IMR-90 (cell line): ENCODE measurements around the gene TNFAIP6. TPM values are rescaled to one million over a fixed set of nuclear protein-coding genes. Genes with fewer than 3 reads are reported as not detected.

ENCODE experiments used
- ATAC-seq: fragments of 200-7000 bp; cut with Tn5 transposase; 2 replicates; pipeline ENCODE4 v1.9.1; 2020; ENCODE audit warnings: low read depth, mild to moderate bottlenecking, moderate library complexity
- BruUV-seq: library from RNA; stranded (reverse); fragments of 400-500 nt; replicated peaks from 2 replicates; lab custom pipeline; 2021; lab: Mats Ljungman, UMichigan
- CTCF ChIA-PET: fragments of 300-600 bp; formaldehyde crosslinking; extraction: SDS; loops from one replicate; lab custom pipeline; 2021; ENCODE audit warnings: antibody characterized with exemption; lab: Yijun Ruan, JAX
- POLR2A ChIA-PET: fragments of 300-600 bp; sonication (Branson Sonifier 250); formaldehyde crosslinking; loops from one replicate; lab custom pipeline; 2022; ENCODE audit warnings: antibody characterized with exemption; ENCODE audit not compliant: unreplicated experiment; lab: Charles Lee
- DNase-seq: peaks from one replicate; pipeline ENCODE4 v3.0.0; 2013
- H2AFZ ChIP-seq: replicated peaks from 2 replicates; pipeline ENCODE3; 2013; ENCODE audit warnings: low read length, mild to moderate bottlenecking; ENCODE audit not compliant: poor library complexity
- H2AK5ac ChIP-seq: 2 replicates; pipeline ENCODE4 v1.6.1; 2013; ENCODE audit warnings: low read depth, low read length, inconsistent platforms
- H2AK9ac ChIP-seq: replicated peaks from 2 replicates; pipeline ENCODE3; 2013; ENCODE audit warnings: mild to moderate bottlenecking, low read depth, low read length, moderate library complexity; ENCODE audit not compliant: poor library complexity
- H2BK120ac ChIP-seq: 2 replicates; pipeline ENCODE4 v1.6.1; 2013; ENCODE audit warnings: low read depth, low read length, inconsistent platforms
- H2BK15ac ChIP-seq: 3 replicates; pipeline ENCODE4 v1.6.1; 2013; ENCODE audit warnings: low read depth, low read length, inconsistent platforms
- H2BK20ac ChIP-seq: 2 replicates; pipeline ENCODE4 v1.6.1; 2013; ENCODE audit warnings: low read depth, mild to moderate bottlenecking, inconsistent platforms, low read length, moderate library complexity
- H2BK5ac ChIP-seq: 2 replicates; pipeline ENCODE4 v1.6.1; 2013; ENCODE audit warnings: mild to moderate bottlenecking, low read depth, low read length, inconsistent platforms; ENCODE audit not compliant: poor library complexity, severe bottlenecking
- H3K14ac ChIP-seq: replicated peaks from 2 replicates; pipeline ENCODE4 v1.6.1; 2013; ENCODE audit warnings: low read depth, low read length, inconsistent platforms
- H3K18ac ChIP-seq: 2 replicates; pipeline ENCODE4 v1.6.1; 2013; ENCODE audit warnings: low read depth, low read length, control low read depth
- H3K23ac ChIP-seq: 2 replicates; pipeline ENCODE4 v1.6.1; 2013; ENCODE audit warnings: low read depth, low read length, inconsistent platforms
- H3K27ac ChIP-seq: 2 replicates; pipeline ENCODE4 v1.5.1; 2013; ENCODE audit warnings: mild to moderate bottlenecking, control low read depth, low read length; ENCODE audit not compliant: insufficient read depth
- H3K27me3 ChIP-seq: 2 replicates; pipeline ENCODE4 v1.6.1; 2013; ENCODE audit warnings: low read length; ENCODE audit not compliant: control insufficient read depth, insufficient read depth
- H3K36me3 ChIP-seq: 2 replicates; pipeline ENCODE4 v1.6.1; 2013; ENCODE audit warnings: low read length, mixed read lengths; ENCODE audit not compliant: control insufficient read depth, insufficient read depth
- H3K4ac ChIP-seq: 2 replicates; pipeline ENCODE4 v1.6.1; 2013; ENCODE audit warnings: low read depth, low read length, inconsistent platforms
- H3K4me1 ChIP-seq: 2 replicates; pipeline ENCODE4 v1.6.1; 2013; ENCODE audit warnings: low read length, mixed read lengths; ENCODE audit not compliant: control insufficient read depth, insufficient read depth
- H3K4me2 ChIP-seq: 2 replicates; pipeline ENCODE4 v1.6.1; 2013; ENCODE audit warnings: low read depth, mild to moderate bottlenecking, control low read depth, low read length, moderate library complexity
- H3K4me3 ChIP-seq: 2 replicates; pipeline ENCODE4 v1.5.1; 2013; ENCODE audit warnings: low read depth, mild to moderate bottlenecking, control low read depth, low read length, moderate library complexity; ENCODE audit not compliant: insufficient read depth
- H3K56ac ChIP-seq: 2 replicates; pipeline ENCODE4 v1.6.1; 2013; ENCODE audit warnings: low read length, inconsistent platforms; ENCODE audit not compliant: insufficient read depth; ENCODE audit errors: extremely low read depth
- H3K79me1 ChIP-seq, 2 experiments: 2 replicates each; pipeline ENCODE4 v1.6.1; 2013; ENCODE audit warnings: low read length in 2 of 2, inconsistent platforms in 1 of 2, low read depth in 1 of 2
- H3K9ac ChIP-seq: 2 replicates; pipeline ENCODE4 v1.6.1; 2013; ENCODE audit warnings: low read depth, low read length, control low read depth
- H3K9me1 ChIP-seq: 2 replicates; pipeline ENCODE4 v1.6.1; 2013; ENCODE audit warnings: low read length, inconsistent platforms; ENCODE audit not compliant: insufficient read depth
- H3K9me3 ChIP-seq: 2 replicates; pipeline ENCODE4 v1.6.1; 2013; ENCODE audit warnings: low read length; ENCODE audit not compliant: control insufficient read depth, insufficient read depth
- H4K20me1 ChIP-seq: 2 replicates; pipeline ENCODE4 v1.6.1; 2013; ENCODE audit warnings: low read length, inconsistent platforms; ENCODE audit not compliant: insufficient read depth
- H4K5ac ChIP-seq: 2 replicates; pipeline ENCODE4 v1.6.1; 2013; ENCODE audit warnings: mild to moderate bottlenecking, low read depth, low read length, control low read depth
- H4K8ac ChIP-seq, 2 experiments: 2 replicates each; pipeline ENCODE4 v1.6.1; 2013; ENCODE audit warnings: low read depth in 2 of 2, low read length in 2 of 2, control low read depth in 1 of 2, inconsistent platforms in 1 of 2
- H4K91ac ChIP-seq: 2 replicates; pipeline ENCODE4 v1.6.1; 2013; ENCODE audit warnings: low read depth, low read length, inconsistent platforms; ENCODE audit not compliant: insufficient read depth
- CEBPB ChIP-seq: IDR thresholded peaks from 2 replicates; pipeline ENCODE4 v1.6.1; 2012; ENCODE audit warnings: low read depth, low read length, improper control_type of control experiment
- CTCF ChIP-seq: conservative IDR thresholded peaks from 2 replicates; pipeline ENCODE4 v1.5.1; 2012; ENCODE audit warnings: mild to moderate bottlenecking, low read depth, low read length, improper control_type of control experiment
- MAFK ChIP-seq: IDR thresholded peaks from 2 replicates; pipeline ENCODE4 v1.6.1; 2012; ENCODE audit warnings: low read depth, low read length, improper control_type of control experiment
- MAZ ChIP-seq: IDR thresholded peaks from 2 replicates; pipeline ENCODE4 v1.6.1; 2012; ENCODE audit warnings: low read depth, mild to moderate bottlenecking, low read length, improper control_type of control experiment, moderate library complexity, borderline replicate concordance
- MXI1 ChIP-seq: IDR thresholded peaks from 2 replicates; pipeline ENCODE4 v1.6.1; 2012; ENCODE audit warnings: low read depth, mild to moderate bottlenecking, low read length, moderate library complexity, borderline replicate concordance
- NFE2L2 ChIP-seq: fragments of 150-350 bp; IDR thresholded peaks from 2 replicates; pipeline ENCODE4 v1.6.1; 2016; ENCODE audit warnings: low read depth, mild to moderate bottlenecking, low read length
- POLR2A ChIP-seq: IDR thresholded peaks from 2 replicates; pipeline ENCODE4 v1.6.1; 2012; ENCODE audit warnings: mild to moderate bottlenecking, low read depth, low read length
- RCOR1 ChIP-seq: IDR thresholded peaks from 2 replicates; pipeline ENCODE4 v1.6.1; 2012; ENCODE audit warnings: mild to moderate bottlenecking, low read length, improper control_type of control experiment; ENCODE audit not compliant: insufficient replicate concordance
- SMC3 ChIP-seq: fragments of 150-350 bp; IDR thresholded peaks from 2 replicates; pipeline ENCODE4 v1.6.1; 2016; ENCODE audit warnings: low read depth, mild to moderate bottlenecking, antibody characterized with exemption, low read length, moderate library complexity
- WGBS, 2 experiments: methylation state at CpG; one replicate each; pipeline versions ENCODE4 v1.1.5 to v1.1.7; 2013; ENCODE audit warnings: missing lambda C conversion rate in 2 of 2; ENCODE audit not compliant: insufficient read length in 1 of 2; ENCODE audit errors: extremely low coverage in 2 of 2; 5-methylcytosine and 5-hydroxymethylcytosine counted together
- dilution Hi-C: fragments of 300-500 bp; cut with HindIII; formaldehyde crosslinking; loops from one replicate; pipeline ENCODE4 v1.14.3; 2018; ENCODE audit warnings: low sequenced_read_pairs; ENCODE audit not compliant: unreplicated experiment
- in situ Hi-C: fragments of 300-500 bp; cut with MboI; formaldehyde crosslinking; loops from 3 replicates; pipeline ENCODE4 v1.14.3; 2019; ENCODE audit warnings: low sequenced_read_pairs, inconsistent platforms, mixed read lengths
- intact Hi-C: fragments of 100-400 bp; cut with micrococcal nuclease; formaldehyde crosslinking; loops from 2 replicates; pipeline ENCODE4 v1.10.0; 2022
- polyA plus RNA-seq, 3 experiments: library from polyadenylated mRNA; depleted of rRNA; stranded (reverse); fragments of >200 nt; gene quantifications; 2 replicates each; pipeline ENCODE4 v1.2.3, GENCODE V29; 2012; ENCODE audit warnings: low replicate concordance in 1 of 3
- total RNA-seq: library from RNA; depleted of rRNA; stranded (reverse); fragments of >200 nt; gene quantifications from 2 replicates; pipeline ENCODE4 v1.2.3, GENCODE V29; 2012
- TF ChIP-seq, protein P1 (sequence below): fragments of 150-350 bp; IDR thresholded peaks from 2 replicates; pipeline ENCODE4 v1.6.1; 2017; ENCODE audit warnings: mild to moderate bottlenecking, antibody characterized with exemption, low read length, low read depth

Gene TNFAIP6
- total and polyA plus RNA-seq, 2 of the 4 experiments (the other 2 are of a cell fraction) = 1.8 to 2.9 TPM

DNA sequence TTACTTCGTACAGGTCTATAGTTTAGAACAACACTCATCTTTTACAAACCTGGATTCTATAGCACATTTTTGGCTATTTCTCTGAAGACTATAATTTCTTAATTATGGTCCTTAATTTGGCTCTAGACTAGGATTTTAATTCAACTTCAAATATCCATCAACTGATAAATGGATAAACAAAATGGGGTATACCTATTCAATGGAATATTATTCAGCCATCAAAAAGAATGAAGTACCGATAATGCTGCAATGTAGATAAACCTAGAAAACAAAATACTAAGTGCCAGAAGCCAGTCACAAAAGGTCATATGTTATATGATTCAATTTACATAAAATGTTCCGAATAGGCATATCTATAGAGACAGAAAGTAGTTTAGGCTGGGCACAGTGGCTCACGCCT is 37.1 kb downstream of the TNFAIP6 start:
- Histone ChIP-seq H3K56ac (no peak overlapping the region), H3K4me2 (no peak overlapping the region), H2BK120ac (no peak overlapping the region), H3K79me1 (no peaks in the 10 kb centered on the region), H3K36me3 (no peaks in the 10 kb centered on the region), H3K14ac (no peak overlapping the region), H3K4me1 (no peaks in the 10 kb centered on the region), H3K4me3 (no peak overlapping the region), H3K27ac (no peak overlapping the region), H2AK5ac (no peak overlapping the region), H2BK15ac (no peak overlapping the region), H2BK20ac (no peak overlapping the region), H3K23ac (no peak overlapping the region), H2AK9ac (no peak overlapping the region), H3K18ac (no peak overlapping the region), H3K4ac (no peak overlapping the region), H2AFZ (no peak overlapping the region), H3K27me3 (no peaks in the 10 kb centered on the region), H4K5ac (no peak overlapping the region), H3K9me1 (no peaks in the 10 kb centered on the region), H4K91ac (no peak overlapping the region), H3K9me3 (peaks cover 5% of the 10 kb centered on the region; the same call in 1 of the 2 replicates), H4K8ac (no peak overlapping the region), H4K20me1 (no peaks in the 10 kb centered on the region), H2BK5ac (no peak overlapping the region), H3K9ac (no peak overlapping the region)
- in situ Hi-C loops (no loop called here), intact Hi-C loops (no loop called here), dilution Hi-C loops (no loop called here)
- no peak for DNase-seq
- ATAC-seq = no peak
- TF ChIP-seq MAFK = no peak
- TF ChIP-seq, protein P1, sequence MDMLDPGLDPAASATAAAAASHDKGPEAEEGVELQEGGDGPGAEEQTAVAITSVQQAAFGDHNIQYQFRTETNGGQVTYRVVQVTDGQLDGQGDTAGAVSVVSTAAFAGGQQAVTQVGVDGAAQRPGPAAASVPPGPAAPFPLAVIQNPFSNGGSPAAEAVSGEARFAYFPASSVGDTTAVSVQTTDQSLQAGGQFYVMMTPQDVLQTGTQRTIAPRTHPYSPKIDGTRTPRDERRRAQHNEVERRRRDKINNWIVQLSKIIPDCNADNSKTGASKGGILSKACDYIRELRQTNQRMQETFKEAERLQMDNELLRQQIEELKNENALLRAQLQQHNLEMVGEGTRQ = no peak
- no peak for TF ChIP-seq NFE2L2
- no peak for TF ChIP-seq MXI1
- no peak for TF ChIP-seq MAZ
- TF ChIP-seq POLR2A = no peak
- TF ChIP-seq SMC3 = no peak
- TF ChIP-seq CEBPB = no peak
- TF ChIP-seq RCOR1 = no peak
- TF ChIP-seq CTCF = no peak
- 100% methylated on average over 1 of the region's 4 CpGs; no CpG with 5 or more reads in 1 of the 2 experiments for WGBS, 2 experiments
- BruUV-seq = no TSS peak
- ChIA-PET CTCF (no interaction called here), POLR2A (no interaction called here)
